Measurements from ENCODE around the gene KBTBD4.

DNA sequence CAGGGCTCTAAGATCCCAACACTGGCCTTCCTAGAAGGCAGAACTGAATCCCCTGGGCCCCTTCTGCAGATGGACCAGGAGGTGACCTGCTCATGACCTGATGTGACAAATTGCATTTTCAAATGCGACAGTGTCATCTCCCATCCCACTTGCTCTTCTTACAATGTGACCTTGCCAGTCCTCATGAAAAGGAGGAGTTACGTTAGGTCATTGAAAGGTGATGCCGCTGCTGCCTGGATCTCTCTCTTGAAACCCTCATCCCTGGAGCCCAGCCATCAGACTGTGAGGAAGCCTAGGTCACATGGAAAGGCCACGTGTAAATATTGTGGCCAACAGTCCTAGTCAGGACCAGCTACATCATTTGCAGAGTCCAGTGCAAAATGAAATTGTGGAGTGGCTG is 21.1 kb upstream of the KBTBD4 start:
- TF ChIP-seq EZH2 (IDR thresholded peaks at IDR 0.05; ENCODE audit: insufficient read depth, poor library complexity, severe bottlenecking) (no peak), EZH2phosphoT487 (IDR thresholded peaks at IDR 0.05; ENCODE audit: insufficient read depth, low read depth) (no peak)

All from GM23248 (cell line).